ENCODE data around the gene KCNJ5.

KCNJ5 gene

DNA sequence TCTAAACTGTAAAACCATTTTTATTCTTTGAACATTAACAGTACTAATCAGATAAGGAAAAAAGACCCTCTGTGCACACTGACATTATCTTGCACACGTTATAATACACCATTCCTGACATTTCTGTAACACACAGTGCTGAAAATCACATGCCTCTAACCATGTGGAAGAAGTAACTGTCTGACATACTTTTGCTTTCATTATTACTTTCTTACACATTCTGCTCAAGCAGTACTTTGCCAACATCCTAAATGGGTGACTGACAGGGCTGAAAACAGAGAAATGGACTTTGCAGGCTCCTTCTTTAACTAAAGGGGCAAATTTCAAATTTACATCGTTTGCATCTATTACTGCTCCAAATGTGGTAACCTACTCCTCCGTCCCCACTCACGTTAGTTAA, 74.3 kb downstream of the KCNJ5 start:
- Histone ChIP-seq H4K20me1 (ENCODE audit: low read depth, low read length) (no peaks in the 10 kb centered on the region), H3F3A (ENCODE audit: insufficient read depth) (no peaks in the 10 kb centered on the region), H3K9me3 (ENCODE audit: insufficient read depth, low read length) (no peaks in the 10 kb centered on the region), H3K4me3 (ENCODE audit: insufficient read depth, low read length, poor library complexity, severe bottlenecking) (no peak overlapping the region), H3K4me2 (ENCODE audit: low read depth, low read length, poor library complexity, severe bottlenecking) (no peak overlapping the region), H3K36me3 (ENCODE audit: low read length) (no peaks in the 10 kb centered on the region), H3K9ac (ENCODE audit: low read length) (no peak overlapping the region), H3K9me2 (replicated peaks; ENCODE audit: insufficient read depth, low read length) (no peaks in the 10 kb centered on the region), H3K27ac (ENCODE audit: low read depth, low read length) (no peak overlapping the region), H3K27me3 (ENCODE audit: low read length) (no peaks in the 10 kb centered on the region), H3K79me2 (ENCODE audit: insufficient read depth, low read length) (no peaks in the 10 kb centered on the region), H2AFZ (ENCODE audit: low read depth, low read length, severe bottlenecking) (no peak overlapping the region)
- TF ChIP-seq CTCF (IDR thresholded peaks at IDR 0.05; ENCODE audit: insufficient read depth, low read length, poor library complexity, severe bottlenecking), result no peak
- TF ChIP-seq EZH2phosphoT487 (conservative IDR thresholded peaks at IDR 0.05; ENCODE audit: low read length), result no peak

DNA sequence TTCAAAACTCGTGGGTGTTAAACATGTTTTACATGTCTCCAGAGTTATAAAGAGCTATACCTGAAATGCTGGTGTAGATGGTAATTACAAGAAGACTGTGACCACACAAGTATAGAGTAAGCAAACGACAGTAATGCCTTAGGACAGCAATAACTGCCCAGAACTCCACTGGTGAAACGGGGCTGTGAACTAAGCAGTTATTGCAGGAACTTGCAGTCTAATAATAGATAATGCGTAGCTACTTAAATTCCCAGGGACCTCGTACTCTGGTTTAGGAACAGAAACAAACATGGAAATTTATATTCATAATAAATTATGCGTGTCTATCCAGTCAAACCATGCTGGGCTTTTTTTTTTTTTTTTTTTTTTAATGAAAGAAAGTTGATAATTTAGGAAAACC, 76.4 kb downstream of the KCNJ5 start:
- Histone ChIP-seq H2AFZ (ENCODE audit: low read depth, low read length, severe bottlenecking) (no peak overlapping the region), H3F3A (ENCODE audit: insufficient read depth) (no peaks in the 10 kb centered on the region), H3K27ac (ENCODE audit: low read depth, low read length) (no peak overlapping the region), H3K9me3 (ENCODE audit: insufficient read depth, low read length) (no peaks in the 10 kb centered on the region), H3K79me2 (ENCODE audit: insufficient read depth, low read length) (no peaks in the 10 kb centered on the region), H4K20me1 (ENCODE audit: low read depth, low read length) (no peaks in the 10 kb centered on the region), H3K9ac (ENCODE audit: low read length) (no peak overlapping the region), H3K4me3 (ENCODE audit: insufficient read depth, low read length, poor library complexity, severe bottlenecking) (no peak overlapping the region), H3K4me2 (ENCODE audit: low read depth, low read length, poor library complexity, severe bottlenecking) (no peak overlapping the region), H3K27me3 (ENCODE audit: low read length) (no peaks in the 10 kb centered on the region), H3K9me2 (replicated peaks; ENCODE audit: insufficient read depth, low read length) (no peaks in the 10 kb centered on the region), H3K36me3 (ENCODE audit: low read length) (no peaks in the 10 kb centered on the region)
- TF ChIP-seq CTCF (IDR thresholded peaks at IDR 0.05; ENCODE audit: insufficient read depth, low read length, poor library complexity, severe bottlenecking), result no peak
- no peak for TF ChIP-seq EZH2phosphoT487 (conservative IDR thresholded peaks at IDR 0.05; ENCODE audit: low read length)

- no peaks in the 10 kb centered on the region for H3F3A ChIP-seq (ENCODE audit: insufficient read depth)
- H3K27ac ChIP-seq (ENCODE audit: low read depth, low read length), result no peak overlapping the region
- no peak overlapping the region for H3K4me2 ChIP-seq (ENCODE audit: low read depth, low read length, poor library complexity, severe bottlenecking)
- H3K9me2 ChIP-seq (replicated peaks; ENCODE audit: insufficient read depth, low read length), result no peaks in the 10 kb centered on the region
- H3K79me2 ChIP-seq (ENCODE audit: insufficient read depth, low read length), result no peaks in the 10 kb centered on the region
- H3K4me3 ChIP-seq (ENCODE audit: insufficient read depth, low read length, poor library complexity, severe bottlenecking), result no peak overlapping the region
- H3K9ac ChIP-seq (ENCODE audit: low read length), result no peak overlapping the region
- no peaks in the 10 kb centered on the region for H3K27me3 ChIP-seq (ENCODE audit: low read length)
- no peaks in the 10 kb centered on the region for H4K20me1 ChIP-seq (ENCODE audit: low read depth, low read length)
- TF ChIP-seq EZH2phosphoT487 (conservative IDR thresholded peaks at IDR 0.05; ENCODE audit: low read length), result no peak
- no peak overlapping the region for H2AFZ ChIP-seq (ENCODE audit: low read depth, low read length, severe bottlenecking)
- no peaks in the 10 kb centered on the region for H3K9me3 ChIP-seq (ENCODE audit: insufficient read depth, low read length)
- no peaks in the 10 kb centered on the region for H3K36me3 ChIP-seq (ENCODE audit: low read length)
These were observed 77.8 kb downstream of the KCNJ5 start for GRCh38 chr11:128968916-128969315.
